ENCODE data around the gene HRH3. TPM values are rescaled to one million over a fixed set of nuclear protein-coding genes. Genes with fewer than 3 reads are reported as not detected.

HRH3 gene
- total and polyA plus RNA-seq, 2 donors (not counting 1 experiment from before 2014, with no cell fraction given), result not detected

DNA sequence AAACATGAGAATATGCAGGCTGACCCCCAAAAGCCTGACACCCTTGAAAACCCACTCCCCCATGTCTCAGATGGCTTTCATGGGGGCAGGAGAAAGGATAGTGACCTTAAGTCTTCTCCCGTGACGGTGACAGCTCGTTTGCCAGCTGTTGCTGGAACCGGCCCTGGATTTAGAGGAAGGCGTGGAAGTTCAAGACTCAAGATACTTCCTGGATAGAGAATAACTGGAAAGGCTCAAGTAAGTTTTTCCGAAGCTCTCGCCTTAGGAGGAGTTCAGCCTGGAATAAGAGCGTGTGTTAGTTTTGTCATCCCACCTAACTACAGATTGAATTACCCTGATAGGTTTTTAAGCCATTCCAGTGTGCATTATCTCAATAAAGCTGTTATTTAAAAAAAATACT, 48.8 kb downstream of the HRH3 start:
- Mint-ChIP-seq H3K27ac (no peak overlapping the region), H3K4me3 (no peak overlapping the region), H3K9me3 (ENCODE audit: insufficient read depth) (no peaks in the 10 kb centered on the region), H3K4me1 (no peaks in the 10 kb centered on the region), H3K27me3 (no peaks in the 10 kb centered on the region)
- DNase-seq (no peak), ATAC-seq (ENCODE audit: low read depth) (no peak)
- Histone ChIP-seq H3K4me2 (replicated peaks; ENCODE audit: low read depth, low read length, poor library complexity, severe bottlenecking) (no peak overlapping the region), H3K79me2 (ENCODE audit: control insufficient read depth, insufficient read depth, low read length) (no peaks in the 10 kb centered on the region), H4K20me1 (ENCODE audit: control insufficient read depth, insufficient read depth, low read length, poor library complexity, severe bottlenecking) (no peaks in the 10 kb centered on the region), H3K4me1 (ENCODE audit: control insufficient read depth in 2 of 2, insufficient read depth in 2 of 2, low read length in 2 of 2) (no peaks in the 10 kb centered on the region), H3K27ac (ENCODE audit: low read length in 2 of 2) (no peak overlapping the region), H3K36me3 (replicated peaks in 1 of 2; ENCODE audit: control extremely low read depth in 1 of 2, control insufficient read depth in 1 of 2, extremely low read depth in 1 of 2, insufficient read depth in 2 of 2, low read length in 1 of 2) (peaks cover 0 to under 1% of the 10 kb centered on the region in 2 experiments), H3K9me3 (ENCODE audit: control extremely low read depth in 1 of 3, control insufficient read depth in 2 of 3, insufficient read depth in 1 of 3, low read length in 2 of 3) (no peaks in the 10 kb centered on the region), H3K9ac (ENCODE audit: low read length) (no peak overlapping the region), H2AFZ (ENCODE audit: insufficient read depth, low read depth, low read length, poor library complexity, severe bottlenecking) (no peak overlapping the region), H3K27me3 (replicated peaks in 1 of 4; ENCODE audit: control extremely low read depth in 1 of 4, control insufficient read depth in 3 of 4, insufficient read depth in 4 of 4, low read length in 3 of 4) (no peaks in the 10 kb centered on the region), H3K4me3 (ENCODE audit: control extremely low read depth in 1 of 5, extremely low read depth in 1 of 5, insufficient read depth in 1 of 5, low read depth in 2 of 5, low read length in 4 of 5) (no peak overlapping the region)
- intact Hi-C loops (cut with micrococcal nuclease), result no loop called here
- POLR2A ChIA-PET, result no interaction called here
- CTCF ChIA-PET, result no interaction called here
- TF ChIP-seq EZH2 (IDR thresholded peaks at IDR 0.05; ENCODE audit: borderline replicate concordance, insufficient read depth, low read depth, low read length, poor library complexity, severe bottlenecking), result no peak
- TF ChIP-seq, protein P1, sequence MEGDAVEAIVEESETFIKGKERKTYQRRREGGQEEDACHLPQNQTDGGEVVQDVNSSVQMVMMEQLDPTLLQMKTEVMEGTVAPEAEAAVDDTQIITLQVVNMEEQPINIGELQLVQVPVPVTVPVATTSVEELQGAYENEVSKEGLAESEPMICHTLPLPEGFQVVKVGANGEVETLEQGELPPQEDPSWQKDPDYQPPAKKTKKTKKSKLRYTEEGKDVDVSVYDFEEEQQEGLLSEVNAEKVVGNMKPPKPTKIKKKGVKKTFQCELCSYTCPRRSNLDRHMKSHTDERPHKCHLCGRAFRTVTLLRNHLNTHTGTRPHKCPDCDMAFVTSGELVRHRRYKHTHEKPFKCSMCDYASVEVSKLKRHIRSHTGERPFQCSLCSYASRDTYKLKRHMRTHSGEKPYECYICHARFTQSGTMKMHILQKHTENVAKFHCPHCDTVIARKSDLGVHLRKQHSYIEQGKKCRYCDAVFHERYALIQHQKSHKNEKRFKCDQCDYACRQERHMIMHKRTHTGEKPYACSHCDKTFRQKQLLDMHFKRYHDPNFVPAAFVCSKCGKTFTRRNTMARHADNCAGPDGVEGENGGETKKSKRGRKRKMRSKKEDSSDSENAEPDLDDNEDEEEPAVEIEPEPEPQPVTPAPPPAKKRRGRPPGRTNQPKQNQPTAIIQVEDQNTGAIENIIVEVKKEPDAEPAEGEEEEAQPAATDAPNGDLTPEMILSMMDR (IDR thresholded peaks at IDR 0.05), result no peak
- WGBS (ENCODE audit: insufficient coverage), result 92% methylated on average over 5 of the region's 8 CpGs

DNA sequence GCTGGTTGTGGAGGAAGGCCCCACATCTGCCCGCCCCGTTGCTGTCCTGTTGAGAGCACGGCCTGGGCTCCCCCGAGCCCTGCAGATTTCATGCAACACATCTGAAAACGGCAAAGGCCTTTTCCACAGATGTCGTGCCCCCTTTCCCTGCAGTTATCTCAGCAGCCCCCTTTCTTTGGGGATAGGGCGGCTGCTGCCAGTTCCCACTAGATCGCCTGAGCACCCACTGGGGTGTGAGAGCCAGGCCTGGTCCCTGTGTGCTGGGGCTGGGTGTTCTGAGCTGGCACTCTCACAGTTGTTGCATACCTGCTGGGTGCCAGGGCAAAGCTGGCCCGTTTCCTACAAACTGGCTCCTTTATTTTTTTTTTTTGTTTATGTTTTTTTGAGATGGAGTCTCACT, 49.5 kb downstream of the HRH3 start:
- no peak for ATAC-seq (ENCODE audit: low read depth)
- peaks cover 0 to 6% of the 10 kb centered on the region in 2 experiments for H3K36me3 ChIP-seq (replicated peaks in 1 of 2; ENCODE audit: control extremely low read depth in 1 of 2, control insufficient read depth in 1 of 2, extremely low read depth in 1 of 2, insufficient read depth in 2 of 2, low read length in 1 of 2)
- no peak overlapping the region for H3K9ac ChIP-seq (ENCODE audit: low read length)
- no peaks in the 10 kb centered on the region for H3K27me3 ChIP-seq (replicated peaks in 1 of 4; ENCODE audit: control extremely low read depth in 1 of 4, control insufficient read depth in 3 of 4, insufficient read depth in 4 of 4, low read length in 3 of 4)
- H3K4me3 Mint-ChIP-seq, result no peak overlapping the region
- no peak overlapping the region for H3K27ac Mint-ChIP-seq
- no peaks in the 10 kb centered on the region for H3K79me2 ChIP-seq (ENCODE audit: control insufficient read depth, insufficient read depth, low read length)
- H3K9me3 Mint-ChIP-seq (ENCODE audit: insufficient read depth), result no peaks in the 10 kb centered on the region
- H3K27me3 Mint-ChIP-seq, result no peaks in the 10 kb centered on the region
- ChIA-PET CTCF (interaction anchor here (0.6 kb wide), 1 partner anchor 18 kb away, joined by 3 read pairs; no protein-coding TSS in a partner anchor), POLR2A (no interaction called here)
- H3K4me2 ChIP-seq (replicated peaks; ENCODE audit: low read depth, low read length, poor library complexity, severe bottlenecking), result no peak overlapping the region
- no peak overlapping the region for H2AFZ ChIP-seq (ENCODE audit: insufficient read depth, low read depth, low read length, poor library complexity, severe bottlenecking)
- no peak overlapping the region for H3K4me3 ChIP-seq (ENCODE audit: control extremely low read depth in 1 of 5, extremely low read depth in 1 of 5, insufficient read depth in 1 of 5, low read depth in 2 of 5, low read length in 4 of 5)
- WGBS (ENCODE audit: insufficient coverage), result 100% methylated on average over 7 of the region's 9 CpGs
- no peaks in the 10 kb centered on the region for H4K20me1 ChIP-seq (ENCODE audit: control insufficient read depth, insufficient read depth, low read length, poor library complexity, severe bottlenecking)
- no peaks in the 10 kb centered on the region for H3K4me1 Mint-ChIP-seq
- H3K9me3 ChIP-seq (ENCODE audit: control extremely low read depth in 1 of 3, control insufficient read depth in 2 of 3, insufficient read depth in 1 of 3, low read length in 2 of 3), result no peaks in the 10 kb centered on the region
- TF ChIP-seq EZH2 (IDR thresholded peaks at IDR 0.05; ENCODE audit: borderline replicate concordance, insufficient read depth, low read depth, low read length, poor library complexity, severe bottlenecking), result no peak
- TF ChIP-seq, protein P1 (IDR thresholded peaks at IDR 0.05), result no peak
- intact Hi-C loops (cut with micrococcal nuclease), result no loop called here
- no peak overlapping the region for H3K27ac ChIP-seq (ENCODE audit: low read length in 2 of 2)
- H3K4me1 ChIP-seq (ENCODE audit: control insufficient read depth in 2 of 2, insufficient read depth in 2 of 2, low read length in 2 of 2), result no peaks in the 10 kb centered on the region
- no peak for DNase-seq

Data from B cell (primary cell).